Suppressor macrophage (primary cell): ENCODE measurements around the gene ALLC.
A peak's percentile ranks its signal among the peaks of the same experiment; 100 is the strongest.

Experiments used
- DNase-seq, 4 experiments: peaks; one replicate each; pipeline ENCODE4 v3.0.0-alpha.2; 2020 to 2022

Gene ALLC

DNA sequence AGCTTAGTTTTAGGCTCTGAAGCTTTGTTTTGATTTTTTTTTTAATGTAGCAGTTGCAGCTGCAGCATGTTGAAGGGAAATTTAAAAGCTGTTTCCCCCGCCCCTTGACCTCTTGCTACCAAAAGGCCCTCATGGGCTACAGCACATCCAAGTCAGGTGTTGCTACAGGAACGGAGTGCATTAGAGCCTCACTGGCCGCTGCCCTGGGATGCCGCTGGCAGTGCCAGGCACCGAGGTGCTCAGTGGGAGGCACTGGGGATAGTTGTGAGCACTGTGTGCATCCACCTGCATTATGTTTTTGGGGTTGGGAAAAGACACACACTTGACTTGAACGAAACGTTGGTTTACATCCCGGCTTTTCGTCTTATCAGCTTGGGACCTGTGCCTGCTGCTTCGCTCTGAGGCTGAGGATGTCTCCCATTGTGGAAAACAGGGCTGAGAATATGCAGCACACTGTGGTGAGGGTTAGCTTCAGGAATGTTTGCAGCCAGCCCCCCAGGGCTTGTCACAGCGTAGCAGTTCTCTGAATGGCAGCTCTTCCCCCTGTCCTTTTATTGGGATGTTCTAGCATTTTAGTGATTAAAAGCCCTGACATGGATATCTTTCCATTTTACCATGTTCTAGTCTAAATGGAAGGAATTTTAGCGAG is 69.5 kb downstream of the ALLC start:
- DNase-seq: no peak

DNA sequence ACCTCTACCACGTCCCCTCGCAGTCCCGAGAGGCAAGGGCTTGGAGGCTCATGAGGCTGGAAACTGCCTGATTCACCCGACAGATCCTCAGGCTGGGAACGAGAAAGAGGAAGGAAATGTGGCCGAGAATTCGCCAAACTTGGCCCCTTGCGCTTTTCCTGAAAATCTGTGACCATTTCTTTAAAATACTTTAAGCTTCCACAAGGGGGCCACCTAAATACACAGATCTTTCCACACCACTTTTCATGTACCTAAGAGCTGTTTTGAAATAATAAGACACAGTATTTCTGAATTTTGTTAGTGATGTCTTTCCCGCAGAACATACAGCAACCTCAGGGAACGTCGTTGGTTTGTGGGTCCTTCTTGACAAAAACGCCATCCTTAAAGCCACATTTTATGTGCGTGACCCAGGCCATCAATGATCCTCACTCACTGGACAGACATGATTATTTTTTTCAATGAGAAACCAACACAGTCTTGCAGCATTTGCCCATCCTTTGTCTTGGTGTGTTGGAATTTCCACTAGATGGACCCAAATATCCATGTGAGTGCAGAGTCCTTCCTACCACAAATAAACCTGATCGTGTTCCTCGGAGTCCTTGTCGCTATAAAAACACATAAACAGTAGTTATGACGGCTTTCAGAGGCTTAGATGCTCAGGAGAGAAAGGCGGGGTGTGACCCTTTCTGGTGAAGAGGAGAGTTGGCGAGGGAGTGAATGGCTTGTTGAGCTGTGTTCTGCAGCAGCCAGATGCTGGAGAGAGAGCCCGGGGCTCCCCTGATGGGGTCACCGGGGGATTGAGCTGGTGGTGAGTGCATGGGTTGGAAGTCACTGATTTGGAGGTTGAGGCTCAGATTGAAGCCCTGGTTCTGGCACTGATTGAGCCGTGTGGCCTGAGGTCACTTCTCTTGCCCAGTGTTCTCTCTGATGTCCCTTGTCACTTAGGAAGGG is 70.4 kb downstream of the ALLC start:
- peak; percentile 66 to 83 (median 70) for DNase-seq

DNA sequence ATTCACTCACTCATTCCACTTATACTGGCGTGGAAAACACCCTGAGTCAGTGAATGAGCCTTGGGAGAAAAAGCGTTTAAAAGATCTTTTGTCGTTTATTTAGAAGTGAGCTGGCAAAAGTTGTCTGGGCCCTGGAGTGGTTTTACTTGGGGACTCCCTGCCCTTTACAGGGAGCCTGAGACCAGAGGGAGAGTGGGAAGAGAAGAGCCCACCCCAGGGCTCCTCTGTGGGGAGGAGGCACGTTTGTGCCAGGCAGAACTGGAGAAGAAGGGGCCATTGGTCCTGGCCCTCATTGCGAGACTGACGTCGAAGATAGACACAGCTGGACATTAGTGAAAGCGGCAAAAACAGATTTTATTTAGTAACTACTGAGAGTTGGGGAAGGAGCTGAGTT is 71.1 kb downstream of the ALLC start:
- no peak for DNase-seq

DNA sequence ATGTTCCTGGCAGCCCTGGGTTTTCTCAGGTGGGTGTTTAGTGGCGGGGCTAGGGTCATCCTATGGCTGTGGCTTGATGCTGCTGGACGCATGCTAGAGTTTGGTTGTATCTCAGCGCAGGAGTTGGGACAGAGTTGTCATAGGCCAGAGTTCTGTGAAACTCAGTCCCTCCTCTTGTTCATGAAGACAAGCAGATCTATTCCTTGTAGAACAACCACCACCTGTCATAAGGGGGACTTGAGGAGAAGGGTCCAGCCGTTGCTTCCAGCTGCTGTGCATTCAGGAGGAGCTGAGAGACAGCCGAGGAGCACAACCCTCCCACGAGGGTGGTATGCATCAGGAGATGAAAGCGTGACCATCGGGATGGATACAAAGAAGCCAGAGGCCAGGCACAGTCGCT is 71.8 kb downstream of the ALLC start:
- DNase-seq: no peak

DNA sequence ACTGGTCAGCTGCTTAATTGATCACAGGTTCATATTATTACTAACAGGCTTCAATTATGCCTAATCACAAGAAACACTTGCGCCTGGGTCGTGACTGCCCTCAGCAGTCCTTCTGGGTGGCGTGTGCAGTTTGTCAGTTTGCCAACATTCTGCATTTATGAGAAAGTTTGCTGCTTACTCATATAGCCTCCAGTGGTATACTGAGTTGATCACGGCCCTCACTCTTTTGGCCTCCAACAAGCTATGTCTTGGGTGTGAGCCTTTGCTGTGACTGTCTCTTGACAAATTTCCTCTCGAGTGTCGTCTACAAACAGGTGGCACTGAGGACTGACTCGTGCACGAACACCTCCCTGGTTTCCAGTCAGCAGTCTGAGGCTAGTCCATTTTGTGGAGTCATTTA is 72.6 kb downstream of the ALLC start:
- no peak for DNase-seq

DNA sequence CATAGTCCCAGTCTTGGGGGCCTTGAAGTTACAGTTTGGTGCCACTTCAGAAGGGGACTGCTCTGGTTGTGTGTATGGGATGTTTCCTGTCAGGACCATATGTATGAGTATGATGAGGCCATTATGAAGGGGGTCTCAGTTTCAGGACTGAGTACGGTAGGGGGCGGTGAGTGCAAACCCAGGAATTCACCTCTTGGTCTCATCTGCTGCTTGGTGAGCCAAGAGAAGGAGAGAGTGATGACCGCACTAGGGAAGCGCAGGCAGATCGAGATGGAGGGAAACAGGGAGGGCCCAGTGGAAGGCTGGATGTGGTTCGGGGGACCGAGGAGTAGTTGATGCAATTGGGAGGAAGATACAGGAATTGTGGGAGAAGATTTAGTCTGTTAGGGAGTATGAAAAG is 73.8 kb downstream of the ALLC start:
- DNase-seq: no peak

DNA sequence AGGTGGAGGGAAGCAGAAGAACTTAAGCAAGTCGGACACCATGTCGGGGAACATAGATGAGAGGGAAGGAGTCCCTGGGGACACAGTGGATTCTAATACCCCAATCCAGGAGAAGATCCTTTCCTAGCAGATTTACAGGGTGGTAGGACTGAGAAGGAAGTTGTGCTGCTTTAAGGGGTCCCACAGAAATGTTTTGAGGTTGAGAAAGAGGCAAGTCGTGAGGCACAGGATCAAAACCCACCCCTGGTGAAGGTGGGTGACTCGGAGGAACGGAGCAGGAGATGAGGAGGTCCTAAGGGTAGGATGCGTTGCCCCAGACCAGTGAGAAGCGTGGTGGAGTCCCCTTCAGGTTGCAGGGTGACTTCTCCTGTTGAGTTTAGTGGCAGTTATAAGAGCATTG is 78.1 kb downstream of the ALLC start:
- no peak for DNase-seq

DNA sequence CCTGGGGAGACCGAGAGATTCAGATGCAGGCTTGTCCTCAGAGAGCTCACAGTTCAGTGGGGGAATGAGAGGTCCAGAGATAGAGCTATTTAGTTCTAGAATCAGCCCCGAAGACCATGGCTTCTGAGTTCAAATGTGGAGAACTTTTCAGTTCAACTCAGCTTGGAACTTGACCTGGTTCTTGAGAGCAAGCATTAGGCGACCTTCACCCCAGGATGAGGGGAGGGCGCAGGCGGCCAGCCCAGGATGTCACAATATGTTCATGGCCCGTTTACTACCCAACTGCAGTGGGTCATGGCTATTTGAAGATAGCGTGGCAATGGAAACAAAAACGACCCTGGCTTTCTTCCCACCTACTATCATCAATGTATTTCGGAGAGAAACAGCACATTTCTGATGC is 79.1 kb downstream of the ALLC start:
- no peak for DNase-seq

DNA sequence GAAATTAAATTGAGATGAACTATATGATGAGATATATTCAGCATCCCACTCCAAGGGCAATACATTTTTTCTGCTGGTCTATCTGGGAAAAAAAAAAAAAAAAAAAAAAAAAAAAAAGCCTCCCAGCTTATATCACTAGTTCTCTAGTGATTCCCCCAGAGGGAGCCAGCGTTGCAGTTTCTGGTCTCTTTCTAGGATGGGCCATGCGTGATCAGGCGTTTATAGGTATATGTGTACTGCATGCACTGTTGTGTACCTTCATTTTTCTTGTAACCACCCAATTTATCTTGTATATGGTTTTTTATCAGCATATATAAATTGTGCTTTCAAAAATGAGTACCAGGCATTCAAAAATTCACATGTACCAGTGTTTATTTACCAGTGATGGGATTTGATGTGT is 80.5 kb downstream of the ALLC start:
- DNase-seq: peak in 3 of 4 experiments; percentile 4 to 13 (median 13)

DNA sequence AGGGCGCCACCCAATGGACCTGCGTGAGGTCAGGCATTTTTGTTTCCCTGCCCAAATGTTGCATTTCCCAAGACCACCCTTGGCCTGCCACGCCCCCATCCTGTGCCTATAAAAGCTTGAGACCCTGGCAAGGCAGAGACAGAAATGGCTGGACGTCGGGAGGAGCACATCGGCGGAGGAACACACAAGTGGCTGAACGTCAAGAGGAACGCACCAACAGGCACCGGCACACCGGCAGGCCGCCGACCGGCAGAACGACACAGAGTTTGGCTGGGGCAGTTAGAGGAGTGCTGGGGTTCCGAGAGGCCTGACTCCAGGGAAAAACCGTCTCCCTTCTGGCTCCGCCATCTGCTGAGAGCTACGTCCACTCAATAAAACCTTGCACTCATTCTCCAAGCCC is 81.3 kb downstream of the ALLC start:
- no peak for DNase-seq

DNA sequence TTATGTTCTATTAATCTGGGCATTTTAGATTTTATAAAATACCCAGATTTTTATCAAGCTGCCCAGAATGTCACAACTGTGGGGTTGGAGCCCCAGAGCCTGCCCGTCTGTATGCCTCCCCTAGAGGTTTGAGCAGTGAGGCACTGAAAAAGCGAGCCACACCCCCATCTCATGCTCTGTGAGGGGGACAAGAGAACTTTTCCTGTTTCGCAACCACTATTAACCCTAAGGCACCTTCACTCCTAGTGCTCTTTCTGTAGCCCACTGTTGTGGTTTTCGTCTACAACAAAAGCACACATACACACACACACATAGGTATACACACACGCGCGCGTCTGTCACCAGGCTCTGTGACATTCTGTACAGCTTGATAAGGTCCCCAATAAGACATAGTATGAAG is 83.4 kb downstream of the ALLC start:
- DNase-seq: no peak

DNA sequence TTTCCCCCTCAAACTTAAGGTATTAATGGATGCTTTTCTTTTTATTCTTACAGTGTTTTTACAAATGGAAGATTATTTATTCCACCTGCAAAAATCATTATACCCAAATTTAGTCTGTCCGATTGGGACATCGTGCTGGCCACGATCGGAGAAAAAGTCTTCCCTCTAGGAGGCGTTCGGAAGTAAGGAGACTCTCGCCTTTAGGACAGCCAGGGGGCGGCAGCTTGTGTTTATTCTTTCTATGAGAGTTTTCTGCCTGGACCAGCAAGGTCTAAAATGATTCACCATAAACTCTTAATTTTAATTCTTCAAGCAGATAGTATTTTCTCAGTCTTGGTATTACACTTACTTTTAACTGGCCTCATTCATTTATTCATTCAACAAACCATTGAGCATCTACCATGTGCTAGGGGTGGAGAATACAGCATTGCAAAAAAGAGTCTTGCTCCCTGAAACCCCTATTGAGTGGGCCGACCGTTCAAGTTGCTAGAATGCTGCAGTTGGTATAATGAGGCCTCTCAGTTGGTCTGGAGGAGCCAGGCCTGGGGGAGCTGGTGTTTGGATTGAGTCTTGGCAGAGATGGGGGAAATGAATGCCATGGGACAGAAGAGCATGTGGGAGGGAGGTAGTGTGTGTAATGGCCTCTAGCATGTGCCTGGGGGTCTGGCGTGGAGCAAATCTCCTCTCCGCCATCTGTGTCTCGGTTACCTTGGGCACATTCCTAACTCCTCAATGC is 84.0 kb downstream of the ALLC start:
- DNase-seq: no peak

DNA sequence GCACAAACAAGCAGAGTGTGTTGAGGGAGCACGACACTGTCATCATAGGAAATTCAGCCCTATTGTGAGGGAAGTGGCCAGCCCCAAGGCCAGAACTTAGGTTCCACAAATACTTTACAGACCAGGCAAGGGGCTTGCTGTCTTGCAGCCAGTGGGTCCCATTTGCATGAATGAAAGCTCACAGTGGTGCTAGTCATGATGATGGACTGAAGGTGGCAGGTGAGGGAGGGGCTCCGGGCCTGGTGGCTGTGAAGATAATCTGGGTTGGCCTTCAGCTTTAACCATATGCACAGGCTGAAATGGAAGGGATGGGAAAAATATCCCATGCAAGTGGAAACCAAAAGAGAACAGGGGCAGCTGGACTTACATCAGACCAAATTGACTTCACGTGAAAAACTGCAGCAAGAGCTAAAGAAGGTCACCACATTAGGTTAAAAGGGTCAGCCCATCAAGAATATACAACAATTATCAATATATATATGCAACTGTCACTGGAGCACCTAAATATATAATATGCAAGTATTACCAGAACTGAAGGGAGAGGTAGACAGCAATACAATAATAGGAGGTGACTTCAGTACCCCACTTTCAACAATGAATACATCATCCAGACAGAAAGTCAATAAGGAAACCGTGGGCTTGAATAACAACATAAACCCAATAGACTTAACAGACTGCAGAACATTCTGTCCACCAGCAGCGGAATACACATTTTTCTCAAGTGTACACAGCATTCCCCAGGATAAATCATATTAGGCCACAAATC is 84.9 kb downstream of the ALLC start:
- no peak for DNase-seq

DNA sequence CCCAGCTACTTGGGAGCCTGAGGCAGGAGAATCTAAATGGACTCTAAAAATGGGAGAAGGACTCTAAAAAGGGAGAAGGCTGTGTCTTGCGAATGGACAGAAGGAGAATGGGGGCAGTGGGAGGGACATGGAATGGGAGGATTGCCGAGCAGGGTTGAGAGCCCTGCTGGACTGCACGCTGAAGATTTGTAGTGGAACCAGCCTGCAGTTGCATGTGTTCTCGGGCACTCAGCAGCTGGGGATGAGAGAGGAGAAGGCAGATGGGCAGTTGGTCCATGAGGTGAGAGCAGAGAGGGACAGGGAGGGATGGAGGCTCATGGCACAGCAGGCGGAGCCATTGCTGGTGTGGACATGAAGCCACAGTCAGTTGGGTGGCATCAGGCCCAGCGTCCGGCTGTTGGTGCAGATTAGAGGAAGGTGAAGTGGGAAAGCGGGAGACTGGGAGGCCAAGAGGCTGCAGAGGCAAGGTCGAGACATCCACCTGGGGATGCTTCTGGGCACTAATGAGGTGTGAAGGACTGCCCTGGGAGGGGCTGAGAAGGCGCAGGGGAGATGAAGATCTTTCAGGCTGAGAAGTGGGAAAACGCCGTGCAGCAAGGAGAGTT is 86.1 kb downstream of the ALLC start:
- no peak for DNase-seq

DNA sequence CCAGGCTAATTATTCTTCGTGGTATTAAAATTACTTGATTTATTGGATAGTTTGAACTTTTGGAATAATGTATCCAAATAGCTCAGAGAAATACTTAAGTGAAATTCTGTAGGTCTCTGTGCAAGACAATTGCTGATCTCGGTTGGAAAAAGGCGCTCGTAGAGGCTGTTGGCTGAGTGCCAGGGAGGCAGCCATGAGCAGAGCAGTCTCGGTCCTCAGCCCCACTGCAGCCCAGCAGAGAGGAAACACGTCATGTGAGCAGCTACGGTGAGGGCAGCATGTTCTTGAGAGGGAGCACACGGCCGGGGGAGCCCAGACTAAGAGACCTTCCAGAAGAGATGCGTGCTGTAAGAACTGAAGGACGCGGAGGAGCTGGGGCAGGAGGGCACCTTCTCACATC is 87.9 kb downstream of the ALLC start:
- no peak for DNase-seq

DNA sequence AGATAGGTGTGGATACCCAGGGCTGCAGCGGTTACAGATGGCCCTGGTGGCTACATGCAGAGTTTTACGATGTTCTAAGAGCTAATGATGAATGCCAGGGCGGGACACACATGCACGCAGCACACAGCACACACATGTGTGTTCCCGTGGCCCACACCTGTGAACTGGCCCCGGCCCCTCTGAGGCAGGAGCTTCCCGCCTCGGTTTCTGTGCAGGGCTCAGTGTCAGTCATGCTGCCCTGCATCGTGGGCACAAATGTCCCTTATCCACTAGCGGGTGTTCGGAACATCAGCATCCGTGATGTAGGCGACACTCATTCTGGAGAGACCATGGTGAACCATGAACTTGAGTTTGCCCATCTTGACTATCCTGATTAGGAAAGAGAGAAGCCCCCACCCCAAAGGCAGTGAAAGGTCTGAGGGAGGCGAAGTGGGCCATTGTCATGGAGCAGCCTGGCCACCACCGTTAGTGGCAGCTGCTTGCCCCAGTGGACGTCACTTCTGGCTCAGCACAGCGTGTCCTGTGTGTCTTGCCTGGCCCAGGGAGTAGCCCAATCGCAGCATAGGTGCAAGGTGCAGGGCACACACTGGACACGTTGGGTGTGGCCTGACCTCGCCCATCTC is 89.1 kb downstream of the ALLC start:
- no peak for DNase-seq

DNA sequence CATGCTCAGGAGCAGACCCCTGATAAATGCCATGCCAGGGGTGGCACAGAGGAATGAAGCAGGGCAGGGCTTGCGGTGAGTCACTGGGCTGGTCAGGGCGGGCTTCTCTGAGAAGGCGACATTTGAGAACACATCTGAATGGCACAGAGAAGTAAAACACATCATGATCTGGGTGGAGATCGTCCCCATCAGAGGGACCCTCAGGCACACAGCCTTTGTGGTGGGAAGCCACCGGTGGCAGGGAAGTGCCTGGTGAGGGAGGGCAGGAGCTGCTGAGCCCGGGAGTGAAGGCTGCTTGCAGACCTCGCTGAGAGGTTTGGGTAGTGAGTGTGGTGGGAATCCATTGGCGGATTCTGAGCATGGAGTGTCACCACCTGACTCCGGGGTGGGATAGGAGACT is 89.8 kb downstream of the ALLC start:
- DNase-seq: no peak

DNA sequence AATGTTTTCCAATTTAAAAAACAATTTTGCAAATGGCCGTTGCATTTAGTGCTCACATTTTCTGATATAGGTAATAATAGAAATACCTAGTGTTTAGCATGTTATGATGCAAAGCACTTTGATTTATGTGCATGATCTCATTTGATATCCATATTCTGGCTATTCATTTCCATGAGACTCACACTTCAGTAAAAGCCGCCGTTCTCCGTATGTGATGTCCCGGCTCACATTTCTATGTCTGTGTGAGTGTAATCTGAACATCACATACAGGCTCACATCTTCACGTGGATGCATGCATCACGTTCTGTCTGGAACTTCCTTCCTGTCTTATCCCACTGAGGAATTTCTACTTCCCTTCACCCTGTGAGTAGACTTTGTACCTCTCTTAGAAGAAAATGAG is 91.2 kb downstream of the ALLC start:
- DNase-seq: no peak

DNA sequence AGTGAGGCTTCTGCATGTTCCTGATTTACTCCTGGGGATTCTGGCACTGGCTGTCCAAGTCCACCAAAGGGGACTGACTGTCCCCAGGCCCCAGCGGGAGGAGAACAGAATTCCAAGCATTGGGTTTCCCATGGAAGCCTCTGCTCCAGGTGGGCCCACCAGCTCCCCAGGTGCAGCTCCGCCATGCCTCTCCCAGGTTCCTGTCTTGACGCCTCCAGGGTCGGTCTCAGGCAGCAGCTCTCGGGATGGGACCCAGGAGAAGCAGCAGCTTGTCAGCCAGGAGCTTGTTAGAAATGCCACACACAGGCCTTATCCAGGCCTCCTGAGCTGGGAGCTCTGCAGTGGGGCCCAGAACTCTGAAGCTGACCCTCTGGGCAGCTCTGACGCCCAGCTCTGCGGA is 93.3 kb downstream of the ALLC start:
- DNase-seq: no peak

DNA sequence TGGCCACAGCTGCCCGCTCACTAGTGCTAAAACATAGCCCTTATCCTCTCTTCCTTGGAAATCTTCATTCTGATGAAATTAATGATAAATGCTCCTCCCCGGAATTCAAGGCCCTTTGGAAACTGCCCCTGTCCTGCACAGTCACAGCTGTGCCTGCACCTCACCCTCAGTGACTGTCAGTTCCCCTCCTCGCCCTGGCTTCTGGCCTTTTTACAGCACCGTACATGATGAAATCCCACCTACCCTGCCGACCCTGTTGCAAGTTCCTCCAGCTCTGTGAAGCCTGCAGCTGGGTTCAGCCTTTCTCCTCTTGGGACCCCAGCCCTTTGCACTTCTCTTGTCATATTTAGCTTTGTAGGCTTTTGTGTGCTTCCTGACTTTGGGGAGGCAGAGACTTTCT is 93.8 kb downstream of the ALLC start:
- no peak for DNase-seq
